Measurements from ENCODE around the gene FOXP1. TPM values are rescaled to one million over a fixed set of nuclear protein-coding genes. Genes with fewer than 3 reads are reported as not detected.

The FOXP1 gene
- total and polyA plus RNA-seq, 2 of the 8 experiments (the other 6 are each of a cell fraction or from before 2014, with no cell fraction given) = 13.9 to 25.4 TPM

DNA sequence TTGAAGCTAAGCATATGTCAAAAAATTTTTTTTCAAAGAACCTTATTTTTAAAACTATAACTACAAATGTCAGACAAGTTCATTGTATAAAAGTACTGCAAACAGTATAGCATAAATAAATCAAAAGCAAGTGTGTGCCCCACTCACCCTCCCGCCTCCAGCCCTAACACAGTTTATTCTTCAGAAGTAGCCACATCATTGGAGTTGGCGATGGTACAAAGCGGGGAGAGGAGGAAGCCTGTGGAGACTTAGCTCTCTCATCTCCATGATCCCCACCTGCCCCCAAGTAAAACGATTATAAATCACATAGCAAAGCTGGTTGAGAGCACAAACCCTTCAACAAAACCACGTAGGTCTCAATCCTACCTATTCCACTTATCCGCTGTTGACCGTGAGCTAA is 33.6 kb downstream of the FOXP1 start:
- no peaks in the 10 kb centered on the region for H3K23me2 ChIP-seq (ENCODE audit: low read depth, low read length)
- no peak overlapping the region for H2AFZ ChIP-seq (ENCODE audit: low read length)
- no peak overlapping the region for H4K5ac ChIP-seq (ENCODE audit: insufficient read length, low read depth, low read length)
- no peak overlapping the region for H4K8ac ChIP-seq (ENCODE audit: extremely low read depth, insufficient read depth, low read length)
- DNase-seq (ENCODE audit: low read depth in 1 of 2, low spot score in 2 of 2) = no peak
- no peak overlapping the region for H3K14ac ChIP-seq (ENCODE audit: insufficient read length)
- H4K20me1 ChIP-seq (replicated peaks in 1 of 2; ENCODE audit: control insufficient read depth in 1 of 2, insufficient read depth in 2 of 2, low read length in 2 of 2) = no peaks in the 10 kb centered on the region
- H3K79me2 ChIP-seq (ENCODE audit: control insufficient read depth in 1 of 2, insufficient read depth in 2 of 2, low read length in 2 of 2) = no peaks in the 10 kb centered on the region
- H3K9ac ChIP-seq (replicated peaks in 1 of 4; ENCODE audit: extremely low read depth in 1 of 4, low read depth in 3 of 4, low read length in 3 of 4) = no peak overlapping the region
- no peak overlapping the region for H2BK120ac ChIP-seq (replicated peaks; ENCODE audit: low read depth, low read length)
- H3K27ac ChIP-seq (ENCODE audit: low read depth, low read length) = no peak overlapping the region
- H3K4me1 ChIP-seq (replicated peaks in 1 of 4; ENCODE audit: control insufficient read depth in 3 of 4, insufficient read depth in 4 of 4, low read length in 3 of 4) = no peaks in the 10 kb centered on the region
- ChIA-PET POLR2A (ENCODE audit: partially characterized antibody) (interaction anchor here (1.3 kb wide), 1 partner anchor 8 kb away, joined by 4 read pairs; no protein-coding TSS in a partner anchor), CTCF (ENCODE audit: partially characterized antibody) (interaction anchor here (1.1 kb wide), 1 partner anchor 133 kb away, joined by 4 read pairs; no protein-coding TSS in a partner anchor)
- no peak overlapping the region for H2BK12ac ChIP-seq (ENCODE audit: low read depth, low read length)
- H2BK5ac ChIP-seq (ENCODE audit: low read depth, low read length) = no peak overlapping the region
- no peak overlapping the region for H2BK15ac ChIP-seq (ENCODE audit: low read length)
- H3K4ac ChIP-seq (replicated peaks; ENCODE audit: insufficient read length, low read depth, low read length) = no peak overlapping the region
- H2BK20ac ChIP-seq (ENCODE audit: low read length) = no peak overlapping the region
- no peak overlapping the region for H4K91ac ChIP-seq (replicated peaks; ENCODE audit: insufficient read length, low read length)
- WGBS, 2 experiments (ENCODE audit: extremely low coverage in 1 of 2, insufficient coverage in 1 of 2, insufficient read length in 1 of 2, insufficient replicate concordance in 2 of 2, low coverage in 1 of 2, low lambda C conversion rate in 2 of 2, missing lambda C conversion rate in 1 of 2) = 91% methylated on average over 7 of the region's 7 CpGs; no CpG with 5 or more reads in 1 of the 2 experiments
- no peaks in the 10 kb centered on the region; a peak in 1 of 8 replicates for H3K36me3 ChIP-seq (ENCODE audit: control insufficient read depth in 2 of 4, insufficient read depth in 4 of 4, low read length in 3 of 4)
- no peak for FAIRE-seq
- no peak overlapping the region for H3K18ac ChIP-seq (ENCODE audit: extremely low read depth, low read length)
- H3K56ac ChIP-seq (replicated peaks; ENCODE audit: insufficient read length, low read depth, low read length) = no peak overlapping the region
- no peak for TF ChIP-seq BCL11A (IDR thresholded peaks at IDR 0.05; ENCODE audit: low read depth in 2 of 2, low read length in 2 of 2)
- TF ChIP-seq RXRA (IDR thresholded peaks at IDR 0.05; ENCODE audit: insufficient read depth, low read depth, low read length) = no peak
- no peak for TF ChIP-seq YY1 (IDR thresholded peaks at IDR 0.05; ENCODE audit: low read depth, low read length)
- TF ChIP-seq BACH1 (IDR thresholded peaks at IDR 0.05; ENCODE audit: low read length) = no peak
- no peak for TF ChIP-seq POLR2AphosphoS5 (IDR thresholded peaks at IDR 0.05; ENCODE audit: low read depth, low read length)
- no peak for TF ChIP-seq EZH2 (IDR thresholded peaks at IDR 0.05; ENCODE audit: low read depth, low read length, severe bottlenecking)
- no peak for TF ChIP-seq SUZ12 (IDR thresholded peaks at IDR 0.05; ENCODE audit: low read length)
- H3K4me2 ChIP-seq (ENCODE audit: insufficient read depth in 1 of 2, low read depth in 2 of 2, low read length in 2 of 2) = no peak overlapping the region
- H2AK5ac ChIP-seq (ENCODE audit: low read depth, low read length) = no peak overlapping the region
- no peak overlapping the region for H3K4me3 ChIP-seq (ENCODE audit: extremely low read depth in 1 of 4, insufficient read depth in 2 of 4, low read depth in 3 of 4, low read length in 4 of 4)
- H3K23ac ChIP-seq (ENCODE audit: insufficient read length) = no peak overlapping the region
- H3K27me3 ChIP-seq (replicated peaks in 1 of 4; ENCODE audit: control insufficient read depth in 3 of 4, extremely low read depth in 1 of 4, insufficient read depth in 3 of 4, low read length in 3 of 4) = no peaks in the 10 kb centered on the region
- no peaks in the 10 kb centered on the region for H3K9me3 ChIP-seq (ENCODE audit: insufficient read depth in 2 of 2, low read depth in 1 of 2, low read length in 1 of 2)
- no peaks in the 10 kb centered on the region for H3K79me1 ChIP-seq (ENCODE audit: low read depth, low read length)

Measured in H1 (cell line).